Right lobe of liver (tissue), 4 donors: ENCODE data around the gene SPRY4.

Experiments used
- POLR2A ChIP-seq: fragments of 450-650 bp; IDR thresholded peaks from one replicate; pipeline ENCODE4 v1.6.1; 2017; ENCODE audit warnings: antibody characterized with exemption, mild to moderate bottlenecking
- TF ChIP-seq, protein P1 (sequence below), 4 donors: fragments of 200-600 bp in 3 of 4; fragments of 450-650 bp in 1 of 4; IDR thresholded peaks; one replicate each; pipeline versions ENCODE4 v1.5.1 to v1.8.0; 2016 to 2022; ENCODE audit warnings: antibody characterized with exemption in 4 of 4, mild to moderate bottlenecking in 2 of 4
- donor health status: DM: no; HTN: no; CAD: no.
- donor health status: DM: no; HTN: no; CAD: no.
- donor health status: DM: no; HTN: yes; CAD: no.

DNA sequence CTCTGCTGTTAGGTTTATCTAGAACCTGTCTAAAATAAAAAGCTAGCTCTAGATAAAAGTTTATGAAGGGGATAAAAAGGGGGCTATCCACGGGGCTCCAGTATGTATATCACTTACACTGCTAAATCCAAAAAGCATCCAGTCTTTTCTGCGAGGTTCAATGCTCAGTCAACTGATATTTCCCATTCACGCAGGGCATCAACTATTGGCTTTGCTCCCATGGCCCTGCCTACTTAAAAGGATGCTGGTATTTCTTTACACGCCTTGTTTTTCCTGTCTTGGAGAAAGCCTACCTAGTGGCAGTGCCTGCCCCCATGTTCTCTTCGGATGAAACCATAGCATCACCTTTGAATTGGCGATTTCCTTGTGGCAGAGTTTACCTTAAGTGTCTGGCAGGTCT, 8.1 kb downstream of the SPRY4 start:
- TF ChIP-seq, protein P1, sequence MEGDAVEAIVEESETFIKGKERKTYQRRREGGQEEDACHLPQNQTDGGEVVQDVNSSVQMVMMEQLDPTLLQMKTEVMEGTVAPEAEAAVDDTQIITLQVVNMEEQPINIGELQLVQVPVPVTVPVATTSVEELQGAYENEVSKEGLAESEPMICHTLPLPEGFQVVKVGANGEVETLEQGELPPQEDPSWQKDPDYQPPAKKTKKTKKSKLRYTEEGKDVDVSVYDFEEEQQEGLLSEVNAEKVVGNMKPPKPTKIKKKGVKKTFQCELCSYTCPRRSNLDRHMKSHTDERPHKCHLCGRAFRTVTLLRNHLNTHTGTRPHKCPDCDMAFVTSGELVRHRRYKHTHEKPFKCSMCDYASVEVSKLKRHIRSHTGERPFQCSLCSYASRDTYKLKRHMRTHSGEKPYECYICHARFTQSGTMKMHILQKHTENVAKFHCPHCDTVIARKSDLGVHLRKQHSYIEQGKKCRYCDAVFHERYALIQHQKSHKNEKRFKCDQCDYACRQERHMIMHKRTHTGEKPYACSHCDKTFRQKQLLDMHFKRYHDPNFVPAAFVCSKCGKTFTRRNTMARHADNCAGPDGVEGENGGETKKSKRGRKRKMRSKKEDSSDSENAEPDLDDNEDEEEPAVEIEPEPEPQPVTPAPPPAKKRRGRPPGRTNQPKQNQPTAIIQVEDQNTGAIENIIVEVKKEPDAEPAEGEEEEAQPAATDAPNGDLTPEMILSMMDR (IDR thresholded peaks at IDR 0.05): no peak
- no peak for TF ChIP-seq POLR2A
